KMS-11 (cell line): ENCODE measurements around the gene ADGRG4.
"Not testable (repeated sequence)": the region's sequence is repeated elsewhere in the genome, so short reads cannot be mapped to it uniquely, and the experiment has no call there.

Experiments
- H2AFZ ChIP-seq: fragments of 200-600 bp; sonication (generic); 2 replicates; pipeline ENCODE4 v1.6.1; 2016; ENCODE audit warnings: antibody characterized with exemption, mixed run types, low read depth
- H3K27ac ChIP-seq: fragments of 200-600 bp; sonication (generic); 2 replicates; pipeline ENCODE4 v1.6.1; 2016; ENCODE audit warnings: mild to moderate bottlenecking, mixed run types
- H3K27me3 ChIP-seq: fragments of 200-600 bp; sonication (generic); 2 replicates; pipeline ENCODE4 v1.6.1; 2017; ENCODE audit warnings: mild to moderate bottlenecking, low read depth, mixed run types, moderate library complexity; ENCODE audit not compliant: insufficient read depth
- H3K36me3 ChIP-seq: fragments of 200-600 bp; sonication (generic); 2 replicates; pipeline ENCODE4 v1.6.1; 2017; ENCODE audit warnings: mild to moderate bottlenecking, mixed run types; ENCODE audit not compliant: insufficient read depth
- H3K4me1 ChIP-seq: fragments of 200-600 bp; sonication (generic); 2 replicates; pipeline ENCODE4 v1.6.1; 2016; ENCODE audit warnings: mild to moderate bottlenecking, low read depth, mixed run types; ENCODE audit not compliant: poor library complexity, severe bottlenecking
- H3K4me2 ChIP-seq: fragments of 200-600 bp; sonication (generic); 2 replicates; pipeline ENCODE4 v1.7.0; 2016; ENCODE audit warnings: mild to moderate bottlenecking, mixed run types
- H3K4me3 ChIP-seq: fragments of 200-600 bp; sonication (generic); IDR thresholded peaks from 2 replicates; pipeline ENCODE4 v1.6.1; 2017; ENCODE audit warnings: low read depth, low read length, mixed read lengths; ENCODE audit not compliant: insufficient read depth
- H3K79me2 ChIP-seq: fragments of 200-600 bp; sonication (generic); 2 replicates; pipeline ENCODE4 v1.6.1; 2016; ENCODE audit warnings: low read depth, mixed run types; ENCODE audit not compliant: insufficient read depth
- H3K9ac ChIP-seq: fragments of 200-600 bp; sonication (generic); 2 replicates; pipeline ENCODE4 v1.6.1; 2016; ENCODE audit warnings: mild to moderate bottlenecking, mixed run types
- H4K20me1 ChIP-seq: fragments of 200-600 bp; sonication (generic); 2 replicates; pipeline ENCODE4 v1.6.1; 2016; ENCODE audit warnings: mild to moderate bottlenecking, mixed run types; ENCODE audit not compliant: insufficient read depth
- TF ChIP-seq, protein P1 (sequence below): fragments of 200-600 bp; sonication (generic); conservative IDR thresholded peaks from 2 replicates; pipeline ENCODE4 v1.6.1; 2017; ENCODE audit warnings: low read depth, mild to moderate bottlenecking, antibody characterized with exemption, low read length, moderate library complexity, mixed read lengths

Gene ADGRG4

DNA sequence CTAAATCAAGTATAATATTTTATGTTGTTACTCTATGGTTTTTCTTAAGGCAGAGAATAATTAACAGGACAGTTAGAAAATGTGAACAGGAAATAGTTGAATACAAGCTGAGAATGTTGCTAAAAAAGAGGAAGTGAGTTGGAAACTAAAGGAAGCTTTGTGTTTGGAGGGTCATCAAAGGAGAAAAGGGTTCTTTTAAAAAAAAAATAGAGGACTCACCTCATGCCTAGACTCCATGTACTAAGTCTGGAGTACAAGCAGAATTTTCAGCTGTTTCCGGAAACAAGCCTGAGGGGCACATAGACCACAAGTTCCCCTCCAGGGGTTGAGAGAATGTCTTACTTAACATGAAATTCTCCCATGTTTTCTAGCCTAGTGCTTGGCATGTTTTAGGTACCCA lies 29.5 kb upstream of the ADGRG4 start:
- H4K20me1 ChIP-seq = no peaks in the 10 kb centered on the region
- no peak overlapping the region for H2AFZ ChIP-seq
- no peaks in the 10 kb centered on the region for H3K36me3 ChIP-seq
- H3K79me2 ChIP-seq = no peaks in the 10 kb centered on the region
- TF ChIP-seq, protein P1, sequence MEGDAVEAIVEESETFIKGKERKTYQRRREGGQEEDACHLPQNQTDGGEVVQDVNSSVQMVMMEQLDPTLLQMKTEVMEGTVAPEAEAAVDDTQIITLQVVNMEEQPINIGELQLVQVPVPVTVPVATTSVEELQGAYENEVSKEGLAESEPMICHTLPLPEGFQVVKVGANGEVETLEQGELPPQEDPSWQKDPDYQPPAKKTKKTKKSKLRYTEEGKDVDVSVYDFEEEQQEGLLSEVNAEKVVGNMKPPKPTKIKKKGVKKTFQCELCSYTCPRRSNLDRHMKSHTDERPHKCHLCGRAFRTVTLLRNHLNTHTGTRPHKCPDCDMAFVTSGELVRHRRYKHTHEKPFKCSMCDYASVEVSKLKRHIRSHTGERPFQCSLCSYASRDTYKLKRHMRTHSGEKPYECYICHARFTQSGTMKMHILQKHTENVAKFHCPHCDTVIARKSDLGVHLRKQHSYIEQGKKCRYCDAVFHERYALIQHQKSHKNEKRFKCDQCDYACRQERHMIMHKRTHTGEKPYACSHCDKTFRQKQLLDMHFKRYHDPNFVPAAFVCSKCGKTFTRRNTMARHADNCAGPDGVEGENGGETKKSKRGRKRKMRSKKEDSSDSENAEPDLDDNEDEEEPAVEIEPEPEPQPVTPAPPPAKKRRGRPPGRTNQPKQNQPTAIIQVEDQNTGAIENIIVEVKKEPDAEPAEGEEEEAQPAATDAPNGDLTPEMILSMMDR = no peak
- H3K4me1 ChIP-seq = peaks cover 3% of the 10 kb centered on the region
- H3K27ac ChIP-seq = no peak overlapping the region
- H3K27me3 ChIP-seq = no peaks in the 10 kb centered on the region
- H3K4me3 ChIP-seq = no peak overlapping the region
- H3K9ac ChIP-seq = no peak overlapping the region
- H3K4me2 ChIP-seq = no peak overlapping the region

DNA sequence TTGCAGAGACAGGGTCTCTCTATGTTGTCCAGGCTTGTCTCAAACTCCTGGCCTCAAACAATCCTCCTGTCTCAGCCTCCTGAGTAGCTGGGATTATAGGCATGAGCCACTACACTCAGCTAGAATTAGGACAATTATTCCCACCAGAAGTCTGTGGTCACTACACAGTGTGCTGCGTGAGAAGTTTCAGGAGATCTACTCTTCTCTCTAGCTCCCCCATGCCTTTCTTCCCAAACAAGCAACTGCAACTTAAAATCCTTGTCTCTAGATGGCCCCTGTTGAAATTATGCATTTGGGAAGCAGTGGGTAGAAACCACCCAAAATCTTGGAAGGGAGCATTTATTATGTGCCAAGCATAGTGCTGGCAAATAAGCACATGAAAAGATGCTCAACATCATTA lies 28.4 kb upstream of the ADGRG4 start:
- H3K4me1 ChIP-seq = peaks cover 3% of the 10 kb centered on the region
- H3K4me3 ChIP-seq = no peak overlapping the region
- no peak overlapping the region for H2AFZ ChIP-seq
- H3K9ac ChIP-seq = no peak overlapping the region
- no peaks in the 10 kb centered on the region for H3K36me3 ChIP-seq
- H4K20me1 ChIP-seq = no peaks in the 10 kb centered on the region
- H3K27ac ChIP-seq = no peak overlapping the region
- no peaks in the 10 kb centered on the region for H3K79me2 ChIP-seq
- TF ChIP-seq, protein P1 = no peak
- H3K4me2 ChIP-seq = no peak overlapping the region
- H3K27me3 ChIP-seq = no peaks in the 10 kb centered on the region

GRCh38 chrX:136273986-136274385 lies 26.8 kb upstream of the ADGRG4 start:
- no peak overlapping the region for H3K9ac ChIP-seq
- no peaks in the 10 kb centered on the region for H3K79me2 ChIP-seq
- no peak overlapping the region for H2AFZ ChIP-seq
- H3K4me2 ChIP-seq = no peak overlapping the region
- H3K4me3 ChIP-seq = no peak overlapping the region
- H3K27me3 ChIP-seq = no peaks in the 10 kb centered on the region
- H3K36me3 ChIP-seq = no peaks in the 10 kb centered on the region
- peaks cover 3% of the 10 kb centered on the region for H3K4me1 ChIP-seq
- no peak overlapping the region for H3K27ac ChIP-seq
- no peaks in the 10 kb centered on the region for H4K20me1 ChIP-seq
- TF ChIP-seq, protein P1 = no peak

DNA sequence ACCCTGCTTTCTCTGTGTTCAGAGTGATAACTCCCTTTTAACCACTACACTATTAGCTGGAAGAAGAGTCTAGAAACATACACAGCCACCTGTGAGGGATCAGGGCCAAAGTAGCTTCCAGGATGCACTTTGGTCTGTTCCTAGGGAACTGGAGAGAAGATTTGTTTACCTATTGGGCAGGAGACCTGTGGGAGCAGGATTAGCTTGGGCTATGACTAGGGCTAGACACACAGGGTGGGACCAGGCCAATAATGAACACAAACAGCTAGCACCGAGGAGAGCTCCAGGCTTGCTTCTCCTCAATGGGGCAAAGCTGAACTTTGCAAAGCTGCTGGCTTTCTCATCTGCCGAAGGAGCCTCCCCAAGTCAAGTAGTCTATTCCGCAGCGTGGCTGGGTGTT lies 25.2 kb upstream of the ADGRG4 start:
- Histone ChIP-seq H3K9ac (no peak overlapping the region), H3K4me2 (no peak overlapping the region), H3K4me3 (no peak overlapping the region), H3K36me3 (no peaks in the 10 kb centered on the region), H3K79me2 (no peaks in the 10 kb centered on the region), H3K4me1 (no peaks in the 10 kb centered on the region), H4K20me1 (no peaks in the 10 kb centered on the region), H3K27ac (no peak overlapping the region), H2AFZ (no peak overlapping the region), H3K27me3 (no peaks in the 10 kb centered on the region)
- TF ChIP-seq, protein P1 = no peak

- not testable (repeated sequence) for H3K79me2 ChIP-seq, H4K20me1 ChIP-seq, H3K4me1 ChIP-seq, H3K9ac ChIP-seq, H3K4me3 ChIP-seq, H3K27me3 ChIP-seq, H3K4me2 ChIP-seq, H2AFZ ChIP-seq, H3K36me3 ChIP-seq, H3K27ac ChIP-seq
Observed at GRCh38 chrX:136286375-136286774, 14.4 kb upstream of the ADGRG4 start.
